GM23248 (cell line): ENCODE data around the gene PLPPR3.

Experiments
- EZH2 ChIP-seq: fragments of 200-600 bp; sonication (generic); IDR thresholded peaks from 2 replicates; pipeline ENCODE4 v1.6.1; 2018; ENCODE audit warnings: antibody characterized with exemption, mild to moderate bottlenecking; ENCODE audit not compliant: insufficient read depth, poor library complexity, severe bottlenecking
- EZH2phosphoT487 ChIP-seq: fragments of 200-600 bp; sonication (generic); IDR thresholded peaks from 2 replicates; pipeline ENCODE4 v1.6.1; 2018; ENCODE audit warnings: antibody characterized with exemption, moderate library complexity, mild to moderate bottlenecking, low read depth; ENCODE audit not compliant: insufficient read depth

- TF ChIP-seq EZH2 (no peak), EZH2phosphoT487 (no peak)
These were observed 57.9 kb downstream of the PLPPR3 start for GRCh38 chr19:763869-764268.
